Heart right ventricle (tissue), 16 donors: ENCODE results near the gene TMEFF2. TPM values are rescaled to one million over a fixed set of nuclear protein-coding genes. Genes with fewer than 3 reads are reported as not detected.

ENCODE experiments used
- ATAC-seq, 8 donors: fragments of 200-7000 bp; cut with Tn5 transposase; one replicate each; pipeline ENCODE4 v1.9.1; 2020; ENCODE audit warnings: mild to moderate bottlenecking in 8 of 8, moderate library complexity in 8 of 8, moderate number of reproducible peaks in 1 of 8
- DNase-seq, 2 donors: peaks; one replicate each; pipeline ENCODE4 v3.0.0-alpha.2; 2020
- H3K27ac ChIP-seq, 10 donors: fragments of 200-600 bp; sonication (generic) in 2 of 10; one replicate each; pipeline versions ENCODE4 v1.5.0 to v1.8.0; 2020 to 2022; ENCODE audit warnings: mild to moderate bottlenecking in 3 of 10
- H3K27me3 ChIP-seq, 7 donors: fragments of 200-600 bp; one replicate each; pipeline ENCODE4 v1.8.0; 2021 to 2022; ENCODE audit warnings: mild to moderate bottlenecking in 2 of 7
- H3K36me3 ChIP-seq, 9 donors: fragments of 200-600 bp; sonication (generic) in 1 of 9; one replicate each; pipeline versions ENCODE4 v1.5.0 to v1.8.0; 2020 to 2022; ENCODE audit warnings: mild to moderate bottlenecking in 2 of 9
- H3K4me1 ChIP-seq, 9 donors: fragments of 200-600 bp; sonication (generic) in 1 of 9; one replicate each; pipeline versions ENCODE4 v1.5.0 to v1.8.0; 2020 to 2022; ENCODE audit warnings: mild to moderate bottlenecking in 4 of 9
- H3K4me3 ChIP-seq, 10 donors: fragments of 200-600 bp; sonication (generic) in 2 of 10; one replicate each; pipeline versions ENCODE4 v1.5.0 to v1.8.0; 2020 to 2022; ENCODE audit warnings: mild to moderate bottlenecking in 7 of 10, moderate library complexity in 2 of 10
- H3K9me3 ChIP-seq, 11 donors: fragments of 200-600 bp in 10 of 11; sonication (generic) in 2 of 11; one replicate each; pipeline versions ENCODE4 v1.5.0 to v1.8.0; 2013 to 2022; ENCODE audit warnings: mild to moderate bottlenecking in 2 of 11, control low read depth in 1 of 11, moderate library complexity in 1 of 11
- CTCF ChIP-seq, 9 donors: fragments of 200-600 bp; sonication (generic) in 2 of 9; IDR thresholded peaks; one replicate each; pipeline versions ENCODE4 v1.5.0 to v1.8.0; 2021 to 2022; ENCODE audit warnings: antibody characterized with exemption in 9 of 9, mild to moderate bottlenecking in 5 of 9, moderate library complexity in 1 of 9
- WGBS, 2 donors: extraction: QIAGEN DNeasy Blood & Tissue Kit; methylation state at CpG; one replicate each; pipeline ENCODE4 v1.1.7; 2013; ENCODE audit warnings: inconsistent platforms in 1 of 2; 5-methylcytosine and 5-hydroxymethylcytosine counted together
- intact Hi-C, 10 donors: fragments of 100-400 bp; cut with DNase I; formaldehyde crosslinking; loops; one replicate each; pipeline versions ENCODE4 v1.11.1 to v1.14.2; 2022
- polyA plus RNA-seq, 2 donors: library from polyadenylated mRNA; stranded (reverse); fragments of 200-250 nt; gene quantifications; one replicate each; pipeline ENCODE4 v1.2.3, GENCODE V29; 2013
- total RNA-seq, 10 donors: library from RNA; stranded (reverse); fragmentation: NEBNext Ultra II Directional in 3 of 10; extraction: Animal tissue kit (Norgen Biotek cat#: 25700) in 3 of 10; gene quantifications; one replicate each; pipeline versions ENCODE4 v1.2.1 to v1.2.4, GENCODE V29; 2021 to 2023
- donor health status: Arrhythmogenic right ventricular cardiomyopathy.
- donor health status: ischemic (EF 13 %, LVEDD 7.1; RV severe dilation, severe dysfunction).
- donor health status: healthy with polysubstance abuse.
- donor health status: DM: no; HTN: yes; CAD: no.
- donor health status: DM: no; HTN: no; CAD: no.
- donor health status: ischemic (EF 25% LVEDD 6.9; RV normal size, moderate dysfunction).
- donor health status: ischemic (EF 25% LVEDD 5.7; RV mildly dilated, moderate dysfunction).
- donor health status: healthy.
- donor health status: DM: yes; HTN: yes; CAD: no.
- donor health status: Ischemic cardiomyopathy.
- donor health status: ischemic (EF 35%, LVEDD 5.7; RV mildly dilated, moderate dysfunction).
- donor health status: nonischemic (EF 11% LVEDD 7.7; RV severe dilation, severe dysfunction).
- donor health status: DM: yes; HTN: yes; CAD: no.
- donor health status: PGD.
- donor health status: ischemic (EF 29% LVEDD 5.4; RV normal size, mild dysfunction).
- donor health status: nonischemic (EF 23%, LVEDD 6.1; RV moderate dilation, normal function).

The TMEFF2 gene
- total and polyA plus RNA-seq, 12 donors: 0.09 to 0.41 (median 0.17) TPM; not detected in 8

DNA sequence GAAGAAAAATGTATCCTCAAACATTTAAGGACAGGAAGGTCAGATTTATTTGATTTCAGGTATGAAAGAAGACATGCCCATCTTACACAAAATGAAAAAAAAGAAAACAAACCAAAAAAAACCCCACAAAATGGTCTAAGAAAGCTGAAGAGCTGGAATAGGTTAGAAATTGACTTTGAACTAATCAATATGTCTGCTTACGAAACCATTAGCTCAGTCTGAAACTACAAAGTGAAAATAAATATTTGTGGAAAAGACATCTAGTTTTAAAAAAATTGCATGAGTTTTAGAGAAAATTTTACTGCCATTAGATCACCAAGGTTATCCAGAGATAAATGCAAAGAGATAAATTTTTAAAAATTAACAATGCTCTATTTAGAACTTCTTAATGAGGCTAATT is 125.3 kb downstream of the TMEFF2 start:
- H3K4me3 ChIP-seq: no peak overlapping the region
- TF ChIP-seq CTCF (IDR thresholded peaks at IDR 0.05): no peak

GRCh38 chr2:192068966-192069365 is 125.8 kb downstream of the TMEFF2 start:
- ATAC-seq (no peak), DNase-seq (no peak)
- H3K4me3 ChIP-seq: no peak overlapping the region
- no peaks in the 10 kb centered on the region for H3K9me3 ChIP-seq
- no peak for TF ChIP-seq CTCF (IDR thresholded peaks at IDR 0.05)
- no peaks in the 10 kb centered on the region for H3K27me3 ChIP-seq
- 93 to 95% methylated on average over 4 of the region's 4 CpGs for WGBS, 2 donors
- intact Hi-C loops: no loop called here
- no peaks in the 10 kb centered on the region for H3K36me3 ChIP-seq
- no peaks in the 10 kb centered on the region for H3K4me1 ChIP-seq
- H3K27ac ChIP-seq: no peak overlapping the region

More for the DNA sequence above, 125.3 kb downstream of the TMEFF2 start:
- Histone ChIP-seq H3K9me3 (no peaks in the 10 kb centered on the region), H3K27ac (no peak overlapping the region), H3K36me3 (no peaks in the 10 kb centered on the region), H3K27me3 (no peaks in the 10 kb centered on the region), H3K4me1 (no peaks in the 10 kb centered on the region)
- ATAC-seq: no peak
- WGBS, 2 donors: 91 to 97% methylated on average over 1 of the region's 1 CpG
- DNase-seq: no peak
- intact Hi-C loops: no loop called here

GRCh38 chr2:192067631-192068030 is 127.1 kb downstream of the TMEFF2 start:
- intact Hi-C loops: no loop called here
- H3K4me1 ChIP-seq: no peaks in the 10 kb centered on the region
- no peaks in the 10 kb centered on the region for H3K27me3 ChIP-seq
- H3K36me3 ChIP-seq: no peaks in the 10 kb centered on the region
- H3K4me3 ChIP-seq: no peak overlapping the region
- no peak overlapping the region for H3K27ac ChIP-seq
- WGBS, 2 donors: 74 to 84% methylated on average over 1 of the region's 1 CpG
- no peak for TF ChIP-seq CTCF (IDR thresholded peaks at IDR 0.05)
- ATAC-seq (no peak), DNase-seq (no peak)
- H3K9me3 ChIP-seq: no peaks in the 10 kb centered on the region

DNA sequence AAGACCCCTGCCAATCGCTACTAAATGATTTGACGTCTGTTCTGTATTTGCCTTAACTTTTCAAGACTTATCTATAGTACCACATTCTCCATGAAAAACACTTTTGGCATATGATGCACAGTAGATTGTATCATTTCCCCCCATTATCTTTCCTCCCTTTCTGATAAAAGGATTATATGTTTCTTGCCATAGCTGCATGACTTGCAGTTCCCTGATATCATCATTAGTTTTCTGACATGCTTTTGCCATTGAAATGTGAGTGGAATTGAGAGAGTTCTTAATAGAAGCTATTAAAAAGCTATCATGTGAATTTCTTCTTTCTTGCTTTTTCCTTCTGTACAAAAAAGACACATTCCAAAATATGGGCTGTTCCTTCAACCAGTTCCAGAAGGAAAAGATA is 130.3 kb downstream of the TMEFF2 start:
- ATAC-seq: no peak

More for the DNA sequence above, 130.3 kb downstream of the TMEFF2 start:
- H3K36me3 ChIP-seq: no peaks in the 10 kb centered on the region
- no peak for DNase-seq
- no peak overlapping the region for H3K27ac ChIP-seq
- intact Hi-C loops: no loop called here
- no peaks in the 10 kb centered on the region for H3K9me3 ChIP-seq
- no peaks in the 10 kb centered on the region for H3K4me1 ChIP-seq
- no peaks in the 10 kb centered on the region for H3K27me3 ChIP-seq
- TF ChIP-seq CTCF (IDR thresholded peaks at IDR 0.05): no peak
- H3K4me3 ChIP-seq: no peak overlapping the region
- WGBS, 2 donors: 89 to 95% methylated on average over 2 of the region's 2 CpGs
